GM21447 (cell line): Measurements from ENCODE around the gene CHD8.
"Not testable (repeated sequence)": the region's sequence is repeated elsewhere in the genome, so short reads cannot be mapped to it uniquely, and the experiment has no call there.

Source experiments
- ATAC-seq: cut with Tn5 transposase; IDR thresholded peaks from one replicate; pipeline ENCODE4 v1.9.1; 2021; ENCODE audit not compliant: unreplicated experiment

Gene CHD8

GRCh38 chr14:21379338-21379737, 76.6 kb downstream of the CHD8 start:
- ATAC-seq: no peak

GRCh38 chr14:21373980-21374379, 81.9 kb downstream of the CHD8 start:
- no peak for ATAC-seq

GRCh38 chr14:21372814-21373213, 83.1 kb downstream of the CHD8 start:
- ATAC-seq: not testable (repeated sequence)

GRCh38 chr14:21369949-21370679, 85.8 kb downstream of the CHD8 start:
- ATAC-seq: no peak

GRCh38 chr14:21367582-21368144, 88.3 kb downstream of the CHD8 start:
- ATAC-seq: no peak

GRCh38 chr14:21356511-21356910, 99.4 kb downstream of the CHD8 start:
- no peak for ATAC-seq

- no peak for ATAC-seq
These were observed 103.3 kb downstream of the CHD8 start for GRCh38 chr14:21352587-21352986.

- no peak for ATAC-seq
These were observed 105.4 kb downstream of the CHD8 start for GRCh38 chr14:21350539-21350938.

- ATAC-seq: no peak
These were observed 108.7 kb downstream of the CHD8 start for GRCh38 chr14:21347201-21347600.

- no peak for ATAC-seq
These were observed 109.3 kb downstream of the CHD8 start for GRCh38 chr14:21346532-21347135.

GRCh38 chr14:21343035-21343794, 112.7 kb downstream of the CHD8 start:
- no peak for ATAC-seq
